ENCODE results near the gene TAGLN3.

The TAGLN3 gene

GRCh38 chr3:112038863-112039262 is 40.1 kb downstream of the TAGLN3 start:
- no peak for DNase-seq (ENCODE audit: low read depth)
- H3K4me3 ChIP-seq (ENCODE audit: control insufficient read depth, low read depth, low read length): no peak overlapping the region
- TF ChIP-seq, protein P1, sequence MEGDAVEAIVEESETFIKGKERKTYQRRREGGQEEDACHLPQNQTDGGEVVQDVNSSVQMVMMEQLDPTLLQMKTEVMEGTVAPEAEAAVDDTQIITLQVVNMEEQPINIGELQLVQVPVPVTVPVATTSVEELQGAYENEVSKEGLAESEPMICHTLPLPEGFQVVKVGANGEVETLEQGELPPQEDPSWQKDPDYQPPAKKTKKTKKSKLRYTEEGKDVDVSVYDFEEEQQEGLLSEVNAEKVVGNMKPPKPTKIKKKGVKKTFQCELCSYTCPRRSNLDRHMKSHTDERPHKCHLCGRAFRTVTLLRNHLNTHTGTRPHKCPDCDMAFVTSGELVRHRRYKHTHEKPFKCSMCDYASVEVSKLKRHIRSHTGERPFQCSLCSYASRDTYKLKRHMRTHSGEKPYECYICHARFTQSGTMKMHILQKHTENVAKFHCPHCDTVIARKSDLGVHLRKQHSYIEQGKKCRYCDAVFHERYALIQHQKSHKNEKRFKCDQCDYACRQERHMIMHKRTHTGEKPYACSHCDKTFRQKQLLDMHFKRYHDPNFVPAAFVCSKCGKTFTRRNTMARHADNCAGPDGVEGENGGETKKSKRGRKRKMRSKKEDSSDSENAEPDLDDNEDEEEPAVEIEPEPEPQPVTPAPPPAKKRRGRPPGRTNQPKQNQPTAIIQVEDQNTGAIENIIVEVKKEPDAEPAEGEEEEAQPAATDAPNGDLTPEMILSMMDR (IDR thresholded peaks at IDR 0.05; ENCODE audit: control insufficient read depth, insufficient read depth, low read depth, low read length, missing control alignments): no peak

DNA sequence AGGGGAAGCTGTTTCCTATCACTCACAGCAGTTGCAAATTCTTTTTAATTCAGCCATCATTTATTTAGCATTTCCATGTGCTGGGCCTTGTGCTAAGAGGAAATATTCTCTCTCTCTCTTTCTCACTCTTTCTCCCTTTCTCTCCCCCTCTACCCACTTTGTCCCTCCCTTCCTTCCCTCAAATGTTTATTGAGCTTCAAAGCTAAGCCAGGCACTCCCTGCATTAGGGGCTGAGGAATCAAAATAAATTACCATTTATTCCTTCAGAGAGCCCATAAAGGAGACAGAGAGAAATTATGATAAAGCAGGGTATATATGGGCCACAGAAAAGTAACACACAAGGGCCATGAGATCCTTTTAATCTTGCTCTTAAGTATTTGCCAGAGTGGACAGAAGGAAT is 42.6 kb downstream of the TAGLN3 start:
- no peak overlapping the region for H3K4me3 ChIP-seq (ENCODE audit: control insufficient read depth, low read depth, low read length)
- TF ChIP-seq, protein P1 (IDR thresholded peaks at IDR 0.05; ENCODE audit: control insufficient read depth, insufficient read depth, low read depth, low read length, missing control alignments): no peak
- DNase-seq (ENCODE audit: low read depth): no peak

DNA sequence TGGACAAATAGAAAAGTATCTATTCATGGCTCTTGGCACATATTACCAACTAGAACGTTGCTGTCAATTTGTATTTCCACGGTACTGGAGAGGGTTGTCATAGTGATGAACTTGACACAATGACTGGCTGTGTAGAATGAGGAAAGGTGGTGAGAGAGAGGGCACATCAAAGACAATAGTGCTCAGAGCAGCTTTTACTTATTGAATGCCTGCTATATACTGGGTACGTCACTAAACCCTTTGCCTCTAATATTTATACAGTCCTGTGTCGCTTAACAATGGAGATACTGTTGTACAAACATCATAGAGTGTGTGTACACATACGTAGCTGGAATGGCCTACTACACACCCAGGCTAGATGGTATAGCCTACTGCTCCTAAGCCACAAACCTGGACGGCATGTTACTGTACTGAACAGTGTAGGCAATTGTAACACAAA is 44.1 kb downstream of the TAGLN3 start:
- no peak for DNase-seq (ENCODE audit: low read depth)
- H3K4me3 ChIP-seq (ENCODE audit: control insufficient read depth, low read depth, low read length): no peak overlapping the region
- TF ChIP-seq, protein P1 (IDR thresholded peaks at IDR 0.05; ENCODE audit: control insufficient read depth, insufficient read depth, low read depth, low read length, missing control alignments): no peak

GRCh38 chr3:112043621-112044201 is 45.0 kb downstream of the TAGLN3 start:
- H3K4me3 ChIP-seq (ENCODE audit: control insufficient read depth, low read depth, low read length): no peak overlapping the region
- peak; percentile 28 for DNase-seq (ENCODE audit: low read depth)

DNA sequence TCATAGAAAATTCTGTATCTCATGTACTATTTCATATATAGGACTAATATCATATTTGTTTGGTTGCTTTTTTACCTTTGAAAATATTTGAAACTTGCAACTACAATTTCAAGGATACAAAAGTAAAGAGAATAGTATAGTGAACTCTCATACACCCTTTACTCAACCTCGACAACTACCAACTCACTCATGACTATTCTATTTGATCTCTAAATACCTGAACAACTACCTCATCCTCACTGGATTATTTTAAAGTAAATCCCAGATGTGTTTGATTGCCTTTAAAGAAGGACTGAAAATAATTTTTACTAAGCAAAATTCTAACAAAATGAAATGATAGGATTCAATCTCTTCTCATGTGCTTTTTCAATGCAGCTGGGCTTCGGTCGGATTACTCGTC is 47.9 kb downstream of the TAGLN3 start:
- TF ChIP-seq, protein P1 (IDR thresholded peaks at IDR 0.05; ENCODE audit: control insufficient read depth, insufficient read depth, low read depth, low read length, missing control alignments): no peak
- H3K4me3 ChIP-seq (ENCODE audit: control insufficient read depth, low read depth, low read length): no peak overlapping the region
- no peak for DNase-seq (ENCODE audit: low read depth)

More at GRCh38 chr3:112043621-112044201, 45.0 kb downstream of the TAGLN3 start:
- TF ChIP-seq, protein P1 (IDR thresholded peaks at IDR 0.05; ENCODE audit: control insufficient read depth, insufficient read depth, low read depth, low read length, missing control alignments): peak; percentile 89

DNA sequence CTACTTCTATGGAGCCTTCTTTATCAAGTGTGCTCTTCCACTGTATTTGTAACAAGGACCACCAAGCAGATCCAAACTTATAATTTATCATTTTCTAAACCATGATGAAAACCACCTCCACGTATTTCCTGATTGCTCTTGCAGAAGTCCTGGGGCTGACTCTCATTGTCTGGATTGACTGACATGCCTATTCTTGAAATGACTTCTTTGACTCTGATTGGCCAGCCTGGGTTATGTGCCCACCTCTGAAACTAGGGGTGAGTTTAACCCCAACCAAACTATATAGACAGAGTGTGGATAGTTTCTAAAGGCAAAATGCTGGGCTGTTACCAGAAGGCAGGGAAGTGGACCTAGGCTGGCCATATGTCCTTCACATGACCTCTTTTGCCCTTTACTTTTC is 48.5 kb downstream of the TAGLN3 start:
- no peak for DNase-seq (ENCODE audit: low read depth)
- TF ChIP-seq, protein P1 (IDR thresholded peaks at IDR 0.05; ENCODE audit: control insufficient read depth, insufficient read depth, low read depth, low read length, missing control alignments): no peak
- no peak overlapping the region for H3K4me3 ChIP-seq (ENCODE audit: control insufficient read depth, low read depth, low read length)
